SU-DHL-6 (cell line): ENCODE results near the gene OR51F1.

ENCODE experiments used
- H2AFZ ChIP-seq: fragments of 200-600 bp; sonication (generic); 2 replicates; pipeline ENCODE4 v1.6.1; 2014; ENCODE audit warnings: low read depth, mild to moderate bottlenecking, moderate library complexity, mixed read lengths, antibody characterized with exemption, low read length; ENCODE audit not compliant: severe bottlenecking
- H3F3A ChIP-seq: fragments of 200-600 bp; shearing (Covaris generic); 2 replicates; pipeline ENCODE4 v1.6.0; 2016; ENCODE audit warnings: antibody characterized with exemption, mild to moderate bottlenecking; ENCODE audit not compliant: insufficient read depth
- H3K27ac ChIP-seq: fragments of 200-600 bp; sonication (generic); 2 replicates; pipeline ENCODE4 v1.5.1; 2016; ENCODE audit warnings: low read depth, mild to moderate bottlenecking, low read length, moderate library complexity, mixed read lengths
- H3K27me3 ChIP-seq: fragments of 200-600 bp; sonication (generic), shearing (Covaris generic); 2 replicates; pipeline ENCODE4 v1.6.0; 2014; ENCODE audit warnings: mild to moderate bottlenecking, low read length
- H3K36me3 ChIP-seq: fragments of 200-600 bp; sonication (generic); 2 replicates; pipeline ENCODE4 v1.6.1; 2014; ENCODE audit warnings: mild to moderate bottlenecking, low read length, mixed read lengths
- H3K4me2 ChIP-seq: fragments of 300-600, 200-600 bp; shearing (Covaris generic), sonication (generic); 2 replicates; pipeline ENCODE4 v1.6.0; 2014; ENCODE audit warnings: low read length, low read depth, mild to moderate bottlenecking; ENCODE audit not compliant: poor library complexity, severe bottlenecking
- H3K4me3 ChIP-seq: fragments of 200-600 bp; sonication (generic); 2 replicates; pipeline ENCODE4 v1.5.1; 2014; ENCODE audit warnings: antibody characterized with exemption, low read length, mild to moderate bottlenecking, mixed read lengths; ENCODE audit not compliant: insufficient read depth, poor library complexity, severe bottlenecking
- H3K79me2 ChIP-seq: fragments of 200-600 bp; sonication (generic); 2 replicates; pipeline ENCODE4 v1.6.1; 2014; ENCODE audit warnings: mild to moderate bottlenecking, low read length, moderate library complexity; ENCODE audit not compliant: insufficient read depth
- H3K9ac ChIP-seq: fragments of 200-600 bp; sonication (generic); 2 replicates; pipeline ENCODE4 v1.7.0; 2014; ENCODE audit warnings: mild to moderate bottlenecking, low read length
- H3K9me2 ChIP-seq: fragments of 200-600 bp; sonication (generic); replicated peaks from 2 replicates; pipeline ENCODE4 v1.6.1; 2014; ENCODE audit warnings: low read length; ENCODE audit not compliant: insufficient read depth
- H3K9me3 ChIP-seq: fragments of 200-600 bp; sonication (generic); 2 replicates; pipeline ENCODE4 v1.6.1; 2014; ENCODE audit warnings: low read length, mixed read lengths; ENCODE audit not compliant: insufficient read depth
- H4K20me1 ChIP-seq: fragments of 200-600 bp; sonication (generic); 2 replicates; pipeline ENCODE4 v1.6.1; 2014; ENCODE audit warnings: low read depth, mild to moderate bottlenecking, antibody characterized with exemption, low read length, moderate library complexity, mixed read lengths
- EZH2phosphoT487 ChIP-seq: fragments of 200-600 bp; sonication (generic), shearing (Covaris generic); conservative IDR thresholded peaks from 2 replicates; pipeline ENCODE4 v1.6.1; 2018; ENCODE audit warnings: mild to moderate bottlenecking, antibody characterized with exemption, low read length, moderate library complexity, mixed read lengths
- TF ChIP-seq, protein P1 (sequence below): fragments of 200-600 bp; sonication (generic); IDR thresholded peaks from one replicate; pipeline ENCODE4 v1.5.1; 2017; ENCODE audit warnings: antibody characterized with exemption, mild to moderate bottlenecking, low read length, moderate library complexity; ENCODE audit not compliant: insufficient read depth, poor library complexity, severe bottlenecking

OR51F1 gene, protein sequence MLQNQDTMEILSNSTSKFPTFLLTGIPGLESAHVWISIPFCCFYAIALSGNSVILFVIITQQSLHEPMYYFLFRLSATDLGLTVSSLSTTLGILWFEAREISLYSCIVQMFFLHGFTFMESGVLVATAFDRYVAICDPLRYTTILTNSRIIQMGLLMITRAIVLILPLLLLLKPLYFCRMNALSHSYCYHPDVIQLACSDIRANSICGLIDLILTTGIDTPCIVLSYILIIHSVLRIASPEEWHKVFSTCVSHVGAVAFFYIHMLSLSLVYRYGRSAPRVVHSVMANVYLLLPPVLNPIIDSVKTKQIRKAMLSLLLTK

DNA sequence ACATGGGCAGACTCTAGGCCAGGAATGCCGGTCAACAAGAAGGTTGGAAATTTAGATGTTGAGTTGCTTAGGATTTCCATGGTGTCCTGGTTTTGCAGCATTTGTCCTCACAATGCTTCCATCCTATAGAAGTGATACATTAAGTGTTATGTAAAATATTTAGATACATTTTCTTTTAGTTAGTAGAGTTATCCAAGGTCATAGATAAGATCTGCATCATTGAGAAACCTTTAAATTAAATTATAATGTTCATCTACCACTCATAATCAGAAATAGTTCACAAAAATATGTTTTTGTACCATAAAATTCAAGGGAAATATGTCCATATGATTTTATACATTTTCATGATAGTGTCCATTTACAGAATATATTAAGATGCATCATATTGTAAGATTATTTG, at the start of gene OR51F1:
Gene OR51F1 (minus strand): TSS at position 101 of the 400 bp plus-strand sequence. CDS start 0 bp downstream, at position 101.
- H3K9ac ChIP-seq: no peak within 1 kb of the TSS
- H4K20me1 ChIP-seq: no peaks in the 10 kb centered on the region
- H3K4me2 ChIP-seq: no peak within 1 kb of the TSS
- H3K9me2 ChIP-seq: no peaks in the 10 kb centered on the region
- H3K36me3 ChIP-seq: no peaks in the 10 kb centered on the region
- no peaks in the 10 kb centered on the region for H3F3A ChIP-seq
- H2AFZ ChIP-seq: no peak within 1 kb of the TSS
- no peaks in the 10 kb centered on the region for H3K79me2 ChIP-seq
- no peaks in the 10 kb centered on the region for H3K27me3 ChIP-seq
- H3K9me3 ChIP-seq: no peaks in the 10 kb centered on the region
- no peak within 1 kb of the TSS for H3K4me3 ChIP-seq
- TF ChIP-seq, protein P1, sequence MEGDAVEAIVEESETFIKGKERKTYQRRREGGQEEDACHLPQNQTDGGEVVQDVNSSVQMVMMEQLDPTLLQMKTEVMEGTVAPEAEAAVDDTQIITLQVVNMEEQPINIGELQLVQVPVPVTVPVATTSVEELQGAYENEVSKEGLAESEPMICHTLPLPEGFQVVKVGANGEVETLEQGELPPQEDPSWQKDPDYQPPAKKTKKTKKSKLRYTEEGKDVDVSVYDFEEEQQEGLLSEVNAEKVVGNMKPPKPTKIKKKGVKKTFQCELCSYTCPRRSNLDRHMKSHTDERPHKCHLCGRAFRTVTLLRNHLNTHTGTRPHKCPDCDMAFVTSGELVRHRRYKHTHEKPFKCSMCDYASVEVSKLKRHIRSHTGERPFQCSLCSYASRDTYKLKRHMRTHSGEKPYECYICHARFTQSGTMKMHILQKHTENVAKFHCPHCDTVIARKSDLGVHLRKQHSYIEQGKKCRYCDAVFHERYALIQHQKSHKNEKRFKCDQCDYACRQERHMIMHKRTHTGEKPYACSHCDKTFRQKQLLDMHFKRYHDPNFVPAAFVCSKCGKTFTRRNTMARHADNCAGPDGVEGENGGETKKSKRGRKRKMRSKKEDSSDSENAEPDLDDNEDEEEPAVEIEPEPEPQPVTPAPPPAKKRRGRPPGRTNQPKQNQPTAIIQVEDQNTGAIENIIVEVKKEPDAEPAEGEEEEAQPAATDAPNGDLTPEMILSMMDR: no peak
- no peak for TF ChIP-seq EZH2phosphoT487
- no peak within 1 kb of the TSS for H3K27ac ChIP-seq

DNA sequence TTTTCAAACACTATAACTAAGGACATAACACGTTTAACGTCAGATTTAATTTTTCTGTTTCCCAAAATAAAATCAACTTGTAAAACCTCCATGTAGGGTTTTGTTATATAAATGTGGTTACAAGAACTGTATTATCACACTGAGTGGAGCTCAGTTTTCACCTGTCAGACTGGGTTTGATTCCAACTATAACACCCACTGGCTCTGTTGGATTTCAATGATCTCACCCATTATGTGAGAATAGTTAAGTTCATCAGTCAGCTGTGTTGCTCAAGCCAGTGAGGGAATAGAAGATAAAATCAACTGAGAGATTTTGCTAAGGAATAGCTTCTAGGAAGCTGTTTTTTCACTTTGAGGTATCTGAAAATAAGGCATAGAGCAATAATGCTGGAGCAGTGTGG, 39.5 kb upstream of the OR51F1 start:
- TF ChIP-seq EZH2phosphoT487: no peak
- TF ChIP-seq, protein P1: no peak
- Histone ChIP-seq H3K4me2 (no peak overlapping the region), H3K9me3 (no peaks in the 10 kb centered on the region), H3K9ac (no peak overlapping the region), H3K4me3 (no peak overlapping the region), H3K27me3 (no peaks in the 10 kb centered on the region), H3K9me2 (no peaks in the 10 kb centered on the region), H3K79me2 (no peaks in the 10 kb centered on the region), H3K36me3 (no peaks in the 10 kb centered on the region), H3F3A (no peaks in the 10 kb centered on the region), H2AFZ (no peak overlapping the region), H3K27ac (no peak overlapping the region), H4K20me1 (no peaks in the 10 kb centered on the region)

DNA sequence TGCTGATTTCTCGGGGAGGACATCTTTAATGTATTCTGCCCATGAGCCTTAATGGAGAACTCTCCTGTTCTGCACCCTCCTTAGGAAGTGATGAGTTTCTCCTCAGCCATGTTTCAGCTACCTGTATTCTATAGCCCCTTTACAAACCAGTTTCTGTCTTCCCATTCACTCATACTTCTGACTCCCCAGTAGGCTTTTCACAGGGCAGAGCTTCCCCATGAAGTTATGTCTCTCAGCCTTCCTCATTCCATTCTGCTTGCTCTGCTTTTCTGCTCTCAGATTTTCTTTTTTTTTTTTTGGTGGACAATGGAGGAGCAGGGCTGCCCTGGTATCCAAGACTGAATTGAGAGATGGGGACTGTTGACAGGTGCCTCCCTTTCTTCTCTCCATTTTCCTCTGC, 38.7 kb upstream of the OR51F1 start:
- no peaks in the 10 kb centered on the region for H3F3A ChIP-seq

More for the DNA sequence above, 38.7 kb upstream of the OR51F1 start:
- no peaks in the 10 kb centered on the region for H4K20me1 ChIP-seq
- no peak overlapping the region for H3K9ac ChIP-seq
- H3K9me3 ChIP-seq: no peaks in the 10 kb centered on the region
- TF ChIP-seq, protein P1: no peak
- TF ChIP-seq EZH2phosphoT487: no peak
- H3K36me3 ChIP-seq: no peaks in the 10 kb centered on the region
- H3K27me3 ChIP-seq: no peaks in the 10 kb centered on the region
- no peak overlapping the region for H3K27ac ChIP-seq
- H3K4me2 ChIP-seq: no peak overlapping the region
- H2AFZ ChIP-seq: no peak overlapping the region
- H3K4me3 ChIP-seq: no peak overlapping the region
- no peaks in the 10 kb centered on the region for H3K79me2 ChIP-seq
- no peaks in the 10 kb centered on the region for H3K9me2 ChIP-seq
